ENCODE measurements around the gene PLEKHA7. TPM values are rescaled to one million over a fixed set of nuclear protein-coding genes. Genes with fewer than 3 reads are reported as not detected.

Gene PLEKHA7
- total RNA-seq, 1 experiment from 2014 or later, result 18.4 TPM

GRCh38 chr11:16827139-16827538, 187.1 kb downstream of the PLEKHA7 start:
- ChIA-PET POLR2A (ENCODE audit: unreplicated experiment) (no interaction called here), CTCF (no interaction called here)
- H4K20me1 ChIP-seq (ENCODE audit: low read length), result no peaks in the 10 kb centered on the region
- no peak for TF ChIP-seq CTCF (conservative IDR thresholded peaks at IDR 0.05; ENCODE audit: low read depth, low read length)
- TF ChIP-seq EZH2phosphoT487 (IDR thresholded peaks at IDR 0.05; ENCODE audit: borderline replicate concordance, low read length), result no peak
- TF ChIP-seq EZH2 (IDR thresholded peaks at IDR 0.05; ENCODE audit: low read length, unreplicated experiment), result no peak
- no peaks in the 10 kb centered on the region for H3F3A ChIP-seq (ENCODE audit: low read length, unreplicated experiment)
- no peak overlapping the region for H3K4me3 ChIP-seq (ENCODE audit: low read length)
- H3K4me2 ChIP-seq (ENCODE audit: low read length), result no peak overlapping the region
- peaks cover 8% of the 10 kb centered on the region; the same call in 1 of the 2 replicates for H3K36me3 ChIP-seq (ENCODE audit: low read depth, low read length)
- H2AFZ ChIP-seq (ENCODE audit: low read length), result no peak overlapping the region
- no peaks in the 10 kb centered on the region for H3K9me3 ChIP-seq (ENCODE audit: low read length)
- no peaks in the 10 kb centered on the region for H3K27me3 ChIP-seq (ENCODE audit: low read length)
- intact Hi-C loops (cut with micrococcal nuclease), result no loop called here
- no peaks in the 10 kb centered on the region for H3K79me2 ChIP-seq (ENCODE audit: low read length)
- DNase-seq, result no peak
- no TSS peak for BruUV-seq (replicated peaks)
- H3K4me1 ChIP-seq (ENCODE audit: insufficient read depth, low read length), result peaks cover 11% of the 10 kb centered on the region
- no peak overlapping the region for H3K27ac ChIP-seq (ENCODE audit: low read length)
- ATAC-seq, result no peak
- no peaks in the 10 kb centered on the region for H3K9me2 ChIP-seq (replicated peaks; ENCODE audit: low read length)
- H3K9ac ChIP-seq (ENCODE audit: low read length), result no peak overlapping the region

- Histone ChIP-seq H3K4me2 (ENCODE audit: low read length) (0 out of 2 replicates have a peak overlapping the region, but pooled peaks have one; percentile 11), H3K4me3 (ENCODE audit: low read length) (no peak overlapping the region), H3K36me3 (ENCODE audit: low read depth, low read length) (peaks cover 3% of the 10 kb centered on the region; the same call in 1 of the 2 replicates), H3K27me3 (ENCODE audit: low read length) (no peaks in the 10 kb centered on the region), H4K20me1 (ENCODE audit: low read length) (no peaks in the 10 kb centered on the region), H3K27ac (ENCODE audit: low read length) (0 out of 2 replicates have a peak overlapping the region, but pooled peaks have one; percentile 20), H3K9ac (ENCODE audit: low read length) (no peak overlapping the region), H3K9me3 (ENCODE audit: low read length) (no peaks in the 10 kb centered on the region), H3K4me1 (ENCODE audit: insufficient read depth, low read length) (peaks cover 17% of the 10 kb centered on the region), H2AFZ (ENCODE audit: low read length) (no peak overlapping the region), H3K9me2 (replicated peaks; ENCODE audit: low read length) (no peaks in the 10 kb centered on the region), H3K79me2 (ENCODE audit: low read length) (no peaks in the 10 kb centered on the region), H3F3A (ENCODE audit: low read length, unreplicated experiment) (no peaks in the 10 kb centered on the region)
- no TSS peak for BruUV-seq (replicated peaks)
- intact Hi-C loops (cut with micrococcal nuclease), result no loop called here
- peak; percentile 94 for ATAC-seq
- POLR2A ChIA-PET (ENCODE audit: unreplicated experiment), result no interaction called here
- CTCF ChIA-PET, result interaction anchor here (1.0 kb wide), 1 partner anchor 57 kb away, joined by 3 read pairs; no protein-coding TSS in a partner anchor
- peak; percentile 73 for DNase-seq
- TF ChIP-seq CTCF (conservative IDR thresholded peaks at IDR 0.05; ENCODE audit: low read depth, low read length), result no peak
- TF ChIP-seq EZH2 (IDR thresholded peaks at IDR 0.05; ENCODE audit: low read length, unreplicated experiment), result no peak
- TF ChIP-seq EZH2phosphoT487 (IDR thresholded peaks at IDR 0.05; ENCODE audit: borderline replicate concordance, low read length), result no peak
These were observed 188.2 kb downstream of the PLEKHA7 start for GRCh38 chr11:16825968-16826367.

GRCh38 chr11:16825101-16825500, 189.1 kb downstream of the PLEKHA7 start:
- CTCF ChIA-PET, result no interaction called here
- ATAC-seq (no peak), DNase-seq (no peak)
- POLR2A ChIA-PET (ENCODE audit: unreplicated experiment), result no interaction called here
- BruUV-seq (replicated peaks), result no TSS peak
- H3K27ac ChIP-seq (ENCODE audit: low read length), result no peak overlapping the region
- H3K27me3 ChIP-seq (ENCODE audit: low read length), result no peaks in the 10 kb centered on the region
- no peaks in the 10 kb centered on the region for H3K79me2 ChIP-seq (ENCODE audit: low read length)
- H3K4me3 ChIP-seq (ENCODE audit: low read length), result no peak overlapping the region
- no peaks in the 10 kb centered on the region for H3K9me2 ChIP-seq (replicated peaks; ENCODE audit: low read length)
- no peak overlapping the region for H3K4me2 ChIP-seq (ENCODE audit: low read length)
- no peaks in the 10 kb centered on the region for H3K9me3 ChIP-seq (ENCODE audit: low read length)
- H3K4me1 ChIP-seq (ENCODE audit: insufficient read depth, low read length), result peaks cover 25% of the 10 kb centered on the region
- H4K20me1 ChIP-seq (ENCODE audit: low read length), result no peaks in the 10 kb centered on the region
- peaks cover 3% of the 10 kb centered on the region; the same call in 1 of the 2 replicates for H3K36me3 ChIP-seq (ENCODE audit: low read depth, low read length)
- H3K9ac ChIP-seq (ENCODE audit: low read length), result no peak overlapping the region
- H2AFZ ChIP-seq (ENCODE audit: low read length), result no peak overlapping the region
- TF ChIP-seq EZH2 (IDR thresholded peaks at IDR 0.05; ENCODE audit: low read length, unreplicated experiment) (no peak), CTCF (conservative IDR thresholded peaks at IDR 0.05; ENCODE audit: low read depth, low read length) (no peak), EZH2phosphoT487 (IDR thresholded peaks at IDR 0.05; ENCODE audit: borderline replicate concordance, low read length) (no peak)
- no peaks in the 10 kb centered on the region for H3F3A ChIP-seq (ENCODE audit: low read length, unreplicated experiment)
- intact Hi-C loops (cut with micrococcal nuclease), result no loop called here

All from PC-3 (cell line).